Thyroid gland (tissue), 4 donors: ENCODE measurements around the gene LMBR1. TPM values are rescaled to one million over a fixed set of nuclear protein-coding genes. Genes with fewer than 3 reads are reported as not detected.
"Not testable (repeated sequence)": the region's sequence is repeated elsewhere in the genome, so short reads cannot be mapped to it uniquely, and the experiment has no call there.

Experiments
- DNase-seq, 2 donors: peaks; one replicate each; pipeline ENCODE4 v3.0.0-alpha.2; 2019
- H3K27ac ChIP-seq, 3 donors: fragments of 200-600 bp; sonication (generic); 1 replicate in 2 of 3; 2 replicates in 1 of 3; pipeline ENCODE4 v1.5.1; 2016 to 2019; ENCODE audit warnings: mild to moderate bottlenecking in 1 of 3, moderate library complexity in 1 of 3
- H3K27me3 ChIP-seq: fragments of 200-600 bp; sonication (generic); one replicate; pipeline ENCODE4 v1.5.1; 2019
- H3K36me3 ChIP-seq, 2 donors: fragments of 200-600 bp; sonication (generic); one replicate each; pipeline ENCODE4 v1.5.1; 2016 to 2019
- H3K4me1 ChIP-seq, 2 donors: fragments of 200-600 bp; sonication (generic); one replicate each; pipeline ENCODE4 v1.5.1; 2017 to 2019
- H3K4me3 ChIP-seq, 3 donors: fragments of 200-600 bp; sonication (generic); replicated peaks in 1 of 3; 1 replicate in 2 of 3; 2 replicates in 1 of 3; pipeline ENCODE4 v1.5.1; 2016; ENCODE audit warnings: mild to moderate bottlenecking in 1 of 3
- H3K9me3 ChIP-seq: fragments of 200-600 bp; sonication (generic); one replicate; pipeline ENCODE4 v1.5.1; 2017
- POLR2A ChIP-seq, 2 donors: fragments of 450-650 bp; IDR thresholded peaks; one replicate each; pipeline ENCODE4 v1.6.1; 2017; ENCODE audit warnings: antibody characterized with exemption in 2 of 2, mild to moderate bottlenecking in 2 of 2, moderate library complexity in 1 of 2
- WGBS, 2 donors: methylation state at CpG; one replicate each; pipeline ENCODE4 v1.1.5; 2017; 5-methylcytosine and 5-hydroxymethylcytosine counted together
- intact Hi-C: fragments of 100-400 bp; cut with DNase I; formaldehyde crosslinking; loops from one replicate; pipeline ENCODE4 v1.15.1; 2023
- total RNA-seq, 4 donors: library from RNA; depleted of rRNA; stranded (reverse); fragments of >200 nt; gene quantifications; one replicate each; pipeline ENCODE4 v1.2.3, GENCODE V29; 2016
- TF ChIP-seq, protein P1 (sequence below), 6 experiments: fragments of 200-600 bp in 3 of 6; fragments of 450-650 bp in 3 of 6; sonication (generic) in 3 of 6; IDR thresholded peaks; one replicate each; pipeline ENCODE4 v1.5.1; 2016 to 2019; ENCODE audit warnings: antibody characterized with exemption in 6 of 6, mild to moderate bottlenecking in 2 of 6, inconsistent platforms in 1 of 6, moderate library complexity in 1 of 6

The LMBR1 gene, protein sequence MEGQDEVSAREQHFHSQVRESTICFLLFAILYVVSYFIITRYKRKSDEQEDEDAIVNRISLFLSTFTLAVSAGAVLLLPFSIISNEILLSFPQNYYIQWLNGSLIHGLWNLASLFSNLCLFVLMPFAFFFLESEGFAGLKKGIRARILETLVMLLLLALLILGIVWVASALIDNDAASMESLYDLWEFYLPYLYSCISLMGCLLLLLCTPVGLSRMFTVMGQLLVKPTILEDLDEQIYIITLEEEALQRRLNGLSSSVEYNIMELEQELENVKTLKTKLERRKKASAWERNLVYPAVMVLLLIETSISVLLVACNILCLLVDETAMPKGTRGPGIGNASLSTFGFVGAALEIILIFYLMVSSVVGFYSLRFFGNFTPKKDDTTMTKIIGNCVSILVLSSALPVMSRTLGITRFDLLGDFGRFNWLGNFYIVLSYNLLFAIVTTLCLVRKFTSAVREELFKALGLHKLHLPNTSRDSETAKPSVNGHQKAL
- 100 to 1,000 TPM in 2 of 4 donors, 10 to 100 TPM in 2; 73.9 to 205 (median 113) TPM for total RNA-seq

DNA sequence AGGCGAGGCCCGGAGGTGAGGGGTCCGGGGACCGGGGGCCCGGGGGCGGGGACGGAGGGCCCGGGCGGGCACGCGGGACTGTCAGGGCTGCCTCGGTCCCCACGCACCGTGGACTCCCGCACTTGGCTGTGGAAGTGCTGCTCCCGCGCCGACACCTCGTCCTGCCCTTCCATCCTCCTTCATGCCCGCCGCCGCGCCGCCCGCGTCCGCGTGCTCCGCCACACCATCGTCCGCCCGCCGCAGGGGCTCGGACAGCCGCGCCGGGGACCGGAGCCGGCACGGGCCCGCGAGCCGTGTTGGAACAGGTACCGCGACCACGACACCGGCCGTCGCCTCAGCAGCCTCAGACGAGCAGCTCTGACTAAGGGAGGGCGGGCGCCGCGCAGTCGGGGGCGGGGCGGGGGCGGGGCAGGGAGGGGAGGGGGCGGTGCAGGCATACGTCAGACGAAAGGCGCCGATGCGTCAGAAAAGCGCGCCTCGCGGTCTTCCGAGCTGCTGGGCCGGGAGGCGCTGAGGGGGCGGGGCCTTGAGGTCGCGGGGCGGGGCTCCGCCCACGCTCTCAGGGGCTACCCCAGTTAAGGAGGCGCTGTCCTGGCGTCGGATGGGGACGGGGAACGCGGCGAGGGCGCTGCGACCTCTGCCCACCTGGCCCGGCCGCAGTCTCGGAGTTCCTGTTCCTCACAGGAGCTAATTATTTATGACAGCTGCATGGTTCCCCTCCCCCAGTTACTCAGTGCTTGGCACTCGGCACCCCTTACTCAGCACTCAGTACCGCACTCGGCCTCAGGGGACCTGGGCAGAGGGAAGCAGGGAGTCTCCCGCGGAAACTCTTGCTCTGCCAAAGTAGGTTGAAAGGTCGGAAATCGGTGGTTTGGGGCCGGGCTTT is at the start of gene LMBR1:
TSS of gene LMBR1 (minus strand) at position 363 of the 886 bp plus-strand sequence. CDS start at position 173, 190 bp downstream.
- H3K4me3 ChIP-seq, result peak within 1 kb of the TSS; percentile 29 to 99 (median 78)
- no peaks in the 10 kb centered on the region for H3K9me3 ChIP-seq
- TF ChIP-seq POLR2A (IDR thresholded peaks at IDR 0.05), result peak; percentile 57 to 88
- TF ChIP-seq, protein P1, sequence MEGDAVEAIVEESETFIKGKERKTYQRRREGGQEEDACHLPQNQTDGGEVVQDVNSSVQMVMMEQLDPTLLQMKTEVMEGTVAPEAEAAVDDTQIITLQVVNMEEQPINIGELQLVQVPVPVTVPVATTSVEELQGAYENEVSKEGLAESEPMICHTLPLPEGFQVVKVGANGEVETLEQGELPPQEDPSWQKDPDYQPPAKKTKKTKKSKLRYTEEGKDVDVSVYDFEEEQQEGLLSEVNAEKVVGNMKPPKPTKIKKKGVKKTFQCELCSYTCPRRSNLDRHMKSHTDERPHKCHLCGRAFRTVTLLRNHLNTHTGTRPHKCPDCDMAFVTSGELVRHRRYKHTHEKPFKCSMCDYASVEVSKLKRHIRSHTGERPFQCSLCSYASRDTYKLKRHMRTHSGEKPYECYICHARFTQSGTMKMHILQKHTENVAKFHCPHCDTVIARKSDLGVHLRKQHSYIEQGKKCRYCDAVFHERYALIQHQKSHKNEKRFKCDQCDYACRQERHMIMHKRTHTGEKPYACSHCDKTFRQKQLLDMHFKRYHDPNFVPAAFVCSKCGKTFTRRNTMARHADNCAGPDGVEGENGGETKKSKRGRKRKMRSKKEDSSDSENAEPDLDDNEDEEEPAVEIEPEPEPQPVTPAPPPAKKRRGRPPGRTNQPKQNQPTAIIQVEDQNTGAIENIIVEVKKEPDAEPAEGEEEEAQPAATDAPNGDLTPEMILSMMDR (IDR thresholded peaks at IDR 0.05), result peak; percentile 12 to 86 (median 76)
- intact Hi-C loops, result no loop called here
- WGBS, 2 donors, result 0 to 1% methylated on average over 5 to 28 of the region's 97 CpGs
- peaks cover 13 to 16% of the 10 kb centered on the region in 2 donors for H3K4me1 ChIP-seq
- peak within 1 kb of the TSS; percentile 86 to 88 (median 87) for H3K27ac ChIP-seq
- H3K36me3 ChIP-seq, result no peaks in the 10 kb centered on the region
- H3K27me3 ChIP-seq, result no peaks in the 10 kb centered on the region
- DNase-seq, result peak; percentile 92 to 93

GRCh38 chr7:156942708-156943090 is 49.7 kb upstream of the LMBR1 start:
- H3K27me3 ChIP-seq, result no peaks in the 10 kb centered on the region

DNA sequence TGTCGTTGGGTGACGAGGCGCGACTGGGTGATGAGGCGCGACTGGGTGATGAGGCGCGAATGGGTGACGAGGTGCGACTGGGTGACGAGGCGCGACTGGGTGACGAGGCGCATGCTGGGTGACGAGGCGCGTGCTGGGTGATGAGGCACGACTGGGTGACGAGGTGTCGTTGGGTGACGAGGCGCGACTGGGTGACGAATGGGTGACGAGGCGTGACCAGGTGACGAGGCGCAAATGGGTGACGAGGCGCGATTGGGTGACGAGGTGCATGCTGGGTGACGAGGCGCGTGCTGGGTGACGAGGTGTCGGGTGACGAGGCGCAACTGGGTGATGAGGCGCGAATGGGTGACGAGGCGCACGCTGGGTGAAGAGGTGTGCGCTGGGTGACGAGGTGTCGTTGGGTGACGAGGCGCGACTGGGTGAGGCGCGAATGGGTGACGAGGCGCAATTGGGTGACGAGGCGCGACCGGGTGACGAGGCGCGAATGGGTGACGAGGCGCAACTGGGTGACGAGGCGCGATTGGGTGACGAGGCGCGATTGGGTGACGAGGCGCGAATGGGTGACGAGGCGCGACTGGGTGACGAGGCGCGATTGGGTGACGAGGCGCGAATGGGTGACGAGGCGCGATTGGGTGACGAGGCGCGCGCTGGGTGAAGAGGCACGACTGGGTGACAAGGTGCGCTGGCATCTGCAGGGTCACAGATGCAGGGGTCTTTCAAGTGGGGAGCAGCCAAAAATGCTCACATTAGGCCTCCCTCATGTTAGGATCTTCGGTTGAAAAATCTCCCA is 48.6 kb upstream of the LMBR1 start:
- no peaks in the 10 kb centered on the region for H3K4me1 ChIP-seq
- intact Hi-C loops, result no loop called here
- no peak overlapping the region for H3K4me3 ChIP-seq
- TF ChIP-seq POLR2A (IDR thresholded peaks at IDR 0.05), result no peak
- TF ChIP-seq, protein P1 (IDR thresholded peaks at IDR 0.05), result no peak
- H3K27me3 ChIP-seq, result no peaks in the 10 kb centered on the region
- H3K36me3 ChIP-seq, result no peaks in the 10 kb centered on the region
- no peak for DNase-seq
- no peak overlapping the region for H3K27ac ChIP-seq
- no peaks in the 10 kb centered on the region for H3K9me3 ChIP-seq
- WGBS, 2 donors, result 94 to 95% methylated on average over 92 of the region's 92 CpGs

More at GRCh38 chr7:156942708-156943090, 49.7 kb upstream of the LMBR1 start:
- WGBS, 2 donors, result 42 to 64% methylated on average over 15 of the region's 24 CpGs
- no peaks in the 10 kb centered on the region for H3K4me1 ChIP-seq
- H3K36me3 ChIP-seq, result no peaks in the 10 kb centered on the region
- H3K4me3 ChIP-seq, result no peak overlapping the region
- TF ChIP-seq, protein P1 (IDR thresholded peaks at IDR 0.05), result no peak
- TF ChIP-seq POLR2A (IDR thresholded peaks at IDR 0.05), result no peak
- no peak overlapping the region for H3K27ac ChIP-seq
- DNase-seq, result no peak
- no peaks in the 10 kb centered on the region for H3K9me3 ChIP-seq
- intact Hi-C loops, result no loop called here

DNA sequence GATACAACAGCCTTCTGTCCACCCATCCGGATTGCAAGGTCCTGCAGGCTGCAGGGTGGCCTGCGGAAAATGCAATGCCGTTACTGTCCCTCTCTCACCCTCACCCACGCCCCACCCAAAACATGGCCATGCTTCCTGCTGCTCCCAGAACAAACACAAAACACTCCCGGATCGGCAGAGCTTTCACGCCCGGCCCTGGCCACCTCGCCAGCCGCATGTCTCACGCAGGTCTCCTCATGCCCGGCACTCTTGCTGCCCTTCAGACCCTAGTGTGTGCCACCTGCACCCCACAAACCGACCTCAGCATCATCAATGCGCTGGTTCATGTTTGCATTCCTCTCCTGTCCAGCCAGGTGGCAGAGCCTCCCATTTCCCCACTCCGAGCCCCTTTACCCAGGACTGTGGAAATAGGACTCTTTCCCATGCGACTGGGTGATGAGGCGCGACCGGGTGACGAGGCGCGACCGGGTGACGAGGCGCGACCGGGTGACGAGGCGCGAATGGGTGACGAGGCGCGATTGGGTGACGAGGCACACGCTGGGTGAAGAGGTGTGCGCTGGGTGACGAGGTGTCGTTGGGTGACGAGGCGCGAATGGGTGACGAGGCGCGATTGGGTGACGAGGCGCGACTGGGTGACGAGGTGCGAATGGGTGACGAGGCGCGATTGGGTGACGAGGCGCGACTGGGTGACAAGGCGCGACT is 47.6 kb upstream of the LMBR1 start:
- H3K4me3 ChIP-seq, result no peak overlapping the region
- no peaks in the 10 kb centered on the region for H3K27me3 ChIP-seq
- no peaks in the 10 kb centered on the region for H3K36me3 ChIP-seq
- intact Hi-C loops, result no loop called here
- 89 to 94% methylated on average over 57 of the region's 57 CpGs for WGBS, 2 donors
- no peaks in the 10 kb centered on the region for H3K4me1 ChIP-seq
- no peak for DNase-seq
- no peaks in the 10 kb centered on the region for H3K9me3 ChIP-seq
- no peak overlapping the region for H3K27ac ChIP-seq
- TF ChIP-seq, protein P1 (IDR thresholded peaks at IDR 0.05), result no peak
- TF ChIP-seq POLR2A (IDR thresholded peaks at IDR 0.05), result no peak

GRCh38 chr7:156936766-156937165 is 43.8 kb upstream of the LMBR1 start:
- H3K4me1 ChIP-seq, H3K36me3 ChIP-seq, intact Hi-C loops, H3K4me3 ChIP-seq, H3K27ac ChIP-seq, H3K27me3 ChIP-seq, DNase-seq, H3K9me3 ChIP-seq: not testable (repeated sequence)
- WGBS, 2 donors, result 93 to 95% methylated on average over 3 of the region's 3 CpGs
